ENCODE results near the gene DNM1.
"Not testable (repeated sequence)": the region's sequence is repeated elsewhere in the genome, so short reads cannot be mapped to it uniquely, and the experiment has no call there.

DNM1 gene

DNA sequence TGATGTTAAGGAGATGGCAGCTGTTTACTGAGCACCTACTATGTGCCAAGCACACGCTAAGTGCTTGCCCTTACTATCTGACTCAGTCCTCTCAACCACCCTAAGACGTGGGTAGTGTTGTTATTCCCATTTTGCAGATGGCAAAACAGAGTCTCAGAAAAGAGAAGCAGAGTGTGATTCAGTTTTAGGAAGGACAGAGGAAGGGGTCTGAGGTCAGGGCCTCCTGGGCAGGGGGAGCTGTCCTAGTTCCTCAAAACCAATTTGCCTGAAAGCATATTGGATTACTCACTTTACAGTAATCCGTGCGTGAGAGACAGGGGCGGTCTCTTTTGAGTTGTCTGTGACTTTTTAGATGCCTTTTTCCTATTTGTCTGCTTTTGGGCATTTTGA lies 23.2 kb downstream of the DNM1 start:
- Histone ChIP-seq H3K4me3 (no peak overlapping the region), H3K27ac (no peak overlapping the region)
- no peak for TF ChIP-seq CTCF (IDR thresholded peaks at IDR 0.05)
- no peak for DNase-seq (ENCODE audit: low spot score)

DNA sequence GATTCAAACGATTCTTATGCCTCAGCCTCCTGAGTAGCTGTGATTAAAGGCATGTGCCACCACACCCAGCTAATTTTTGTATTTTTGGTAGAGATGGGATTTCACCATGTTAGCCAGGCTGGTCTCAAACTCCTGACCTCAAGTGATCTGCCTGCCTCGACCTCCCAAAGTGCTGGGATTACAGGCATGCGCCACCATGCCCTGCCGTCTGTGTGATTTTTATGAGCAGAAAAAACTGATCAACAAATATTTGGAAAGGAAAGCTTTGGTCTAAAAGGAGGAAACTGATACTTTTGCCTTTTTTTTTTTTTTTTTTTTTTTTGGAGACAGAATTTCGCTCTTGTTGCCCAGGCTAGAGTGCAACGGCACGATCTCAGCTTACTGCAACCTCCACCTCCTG lies 27.7 kb downstream of the DNM1 start:
- not testable (repeated sequence) for DNase-seq (ENCODE audit: low spot score); H3K27ac ChIP-seq; H3K4me3 ChIP-seq

- no peak for TF ChIP-seq CTCF (IDR thresholded peaks at IDR 0.05)
- DNase-seq (ENCODE audit: low spot score): peak; percentile 80
- Histone ChIP-seq H3K27ac (peak overlapping the region in 1 of 2 donors; percentile 63), H3K4me3 (no peak overlapping the region)
Measured at GRCh38 chr9:128231638-128232527, 28.7 kb downstream of the DNM1 start.

- Histone ChIP-seq H3K4me3 (no peak overlapping the region), H3K27ac (peak overlapping the region in 1 of 2 donors; percentile 63)
- TF ChIP-seq CTCF (IDR thresholded peaks at IDR 0.05): no peak
- peak; percentile 70 for DNase-seq (ENCODE audit: low spot score)
Measured at GRCh38 chr9:128232528-128233428, 29.6 kb downstream of the DNM1 start.

DNA sequence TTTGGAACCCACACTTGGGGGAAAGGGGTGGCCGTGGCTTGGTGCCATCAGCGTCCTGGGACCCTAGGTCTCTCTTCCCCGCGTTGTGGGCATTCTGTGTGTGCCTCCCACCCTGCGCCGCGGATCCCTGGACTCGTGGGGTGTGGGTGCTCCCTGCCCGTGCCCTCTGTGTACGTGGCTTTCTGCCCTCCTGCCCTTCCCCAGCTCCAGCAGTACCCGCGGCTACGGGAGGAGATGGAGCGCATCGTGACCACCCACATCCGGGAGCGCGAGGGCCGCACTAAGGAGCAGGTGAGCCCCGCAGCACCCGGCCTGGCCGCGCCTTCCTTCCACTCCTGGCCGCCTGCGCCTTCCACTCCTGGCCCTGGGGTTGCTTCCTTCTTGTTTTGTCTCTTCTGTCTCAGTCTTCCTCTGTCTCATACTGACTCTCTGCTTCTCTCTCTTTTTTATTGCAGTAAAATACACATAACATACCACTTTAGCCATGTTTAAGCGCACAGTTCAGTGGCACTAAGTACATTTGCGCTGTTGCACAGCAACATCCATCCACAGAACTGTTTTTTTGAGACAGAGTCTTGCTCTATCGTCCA lies 30.7 kb downstream of the DNM1 start:
- no peak overlapping the region for H3K27ac ChIP-seq
- no peak for TF ChIP-seq CTCF (IDR thresholded peaks at IDR 0.05)
- DNase-seq (ENCODE audit: low spot score): no peak
- H3K4me3 ChIP-seq: no peak overlapping the region

DNA sequence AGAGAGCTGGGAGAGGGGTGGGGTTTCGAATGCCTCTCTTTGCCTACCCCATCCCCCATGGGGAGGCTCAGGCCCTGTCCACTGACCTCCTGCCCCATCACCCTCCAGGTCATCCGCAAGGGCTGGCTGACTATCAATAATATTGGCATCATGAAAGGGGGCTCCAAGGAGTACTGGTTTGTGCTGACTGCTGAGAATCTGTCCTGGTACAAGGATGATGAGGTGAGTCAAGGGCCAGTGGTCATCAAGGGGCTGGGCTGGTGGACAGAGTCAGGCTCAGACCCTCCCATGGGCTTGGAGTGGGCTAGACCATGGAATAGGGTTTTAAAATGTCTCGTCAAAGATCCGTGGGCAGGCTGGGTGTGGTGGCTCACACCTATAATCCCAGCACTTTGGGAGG lies 38.9 kb downstream of the DNM1 start:
- DNase-seq (ENCODE audit: low spot score): no peak
- TF ChIP-seq CTCF (IDR thresholded peaks at IDR 0.05): no peak
- no peak overlapping the region for H3K4me3 ChIP-seq
- peak overlapping the region in 1 of 2 donors; percentile 87 for H3K27ac ChIP-seq

DNA sequence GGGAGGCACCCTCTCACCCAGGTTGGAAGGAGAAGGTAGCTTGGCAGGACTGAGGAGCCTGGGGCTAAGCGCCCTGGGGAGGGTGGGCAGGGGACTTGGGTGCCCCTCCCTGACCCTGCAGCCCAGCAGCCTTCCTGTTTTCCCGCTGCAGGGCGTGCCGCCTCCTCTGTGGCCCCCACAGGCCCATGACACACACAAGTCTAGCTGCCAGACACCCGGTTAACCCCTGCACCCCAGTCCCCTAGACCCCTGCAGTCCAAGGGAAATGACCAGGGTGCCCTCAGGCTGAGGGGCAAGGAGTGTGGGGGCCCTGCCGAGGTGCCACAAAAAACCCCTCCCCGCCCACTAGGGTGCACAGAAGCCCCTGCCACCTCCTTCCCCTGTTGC lies 39.6 kb downstream of the DNM1 start:
- no peak for DNase-seq (ENCODE audit: low spot score)
- no peak for TF ChIP-seq CTCF (IDR thresholded peaks at IDR 0.05)
- peak overlapping the region in 1 of 2 donors; percentile 87 for H3K27ac ChIP-seq
- H3K4me3 ChIP-seq: peak overlapping the region; percentile 38

All from coronary artery (tissue), 2 donors.